GDM1 (cell line): ENCODE measurements around the gene LRRC47.
A peak's percentile ranks its signal among the peaks of the same experiment; 100 is the strongest.

Source experiments
- DNase-seq: peaks from one replicate; lab custom pipeline; 2025; lab: John Stamatoyannopoulos, UW

The LRRC47 gene

DNA sequence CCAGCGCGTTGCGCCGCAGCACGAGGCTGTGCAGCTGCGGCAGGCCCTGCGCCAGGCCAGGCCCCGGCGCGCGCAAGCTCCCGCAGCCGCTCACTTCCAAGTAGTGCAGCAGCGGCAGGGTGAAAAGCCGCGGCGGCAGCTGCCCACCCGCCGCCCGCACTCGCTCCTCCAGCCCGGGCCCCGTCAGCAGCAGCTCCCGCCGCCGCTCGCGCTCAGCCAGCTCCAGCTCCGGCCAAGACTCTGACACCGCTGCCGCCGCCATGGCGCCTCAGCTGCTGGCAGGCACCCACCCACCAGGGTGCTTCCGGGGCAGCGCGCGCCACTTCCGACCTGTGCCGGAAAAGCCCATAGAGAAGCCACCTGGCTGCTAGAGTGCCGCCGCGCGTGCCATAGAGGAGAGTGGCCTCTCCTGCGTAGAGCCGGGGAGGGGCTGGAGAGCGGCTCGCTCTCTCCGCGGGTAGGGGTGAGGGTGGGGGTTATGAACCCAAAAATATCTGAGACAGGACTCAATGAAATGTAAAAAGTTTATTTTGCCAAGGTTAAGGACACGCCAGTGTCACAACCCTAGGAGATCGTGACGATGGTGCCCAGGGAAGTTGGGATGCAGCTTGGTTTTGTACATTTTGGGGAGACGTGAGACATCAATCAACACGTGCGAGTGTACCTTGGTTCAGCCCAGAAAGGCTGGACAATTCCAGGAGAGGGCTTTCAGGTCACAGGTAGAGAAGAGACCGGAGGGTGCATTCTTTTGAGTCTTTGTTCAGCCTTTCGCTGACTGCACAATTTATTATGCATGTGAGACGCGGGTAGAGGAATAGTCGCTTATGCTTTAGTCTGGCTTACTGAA lies at the start of gene LRRC47:
LRRC47 (minus strand) TSS at position 284 of the 847 bp plus-strand sequence; CDS start at position 262, 22 bp downstream.
- DNase-seq = peak; percentile 88

DNA sequence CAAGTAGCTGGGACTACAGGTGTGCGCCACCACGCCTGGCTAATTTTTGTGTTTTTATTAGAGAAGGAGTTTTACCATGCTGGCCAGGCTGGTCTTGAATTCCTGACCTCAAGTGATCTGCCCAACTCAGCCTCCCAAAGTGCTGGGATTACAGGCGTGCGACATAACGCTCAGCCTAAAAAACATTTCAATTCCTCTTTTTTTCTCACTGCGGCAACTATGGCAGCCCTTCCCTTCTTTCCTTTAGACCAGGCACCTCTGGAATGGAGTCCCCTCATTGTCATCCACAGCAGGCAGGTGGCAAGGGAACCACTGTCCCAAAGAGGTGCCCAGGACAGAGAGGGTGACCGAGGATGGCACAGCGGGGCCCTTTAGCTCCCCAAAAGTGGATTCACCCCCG lies 46.6 kb upstream of the LRRC47 start:
- DNase-seq = no peak

DNA sequence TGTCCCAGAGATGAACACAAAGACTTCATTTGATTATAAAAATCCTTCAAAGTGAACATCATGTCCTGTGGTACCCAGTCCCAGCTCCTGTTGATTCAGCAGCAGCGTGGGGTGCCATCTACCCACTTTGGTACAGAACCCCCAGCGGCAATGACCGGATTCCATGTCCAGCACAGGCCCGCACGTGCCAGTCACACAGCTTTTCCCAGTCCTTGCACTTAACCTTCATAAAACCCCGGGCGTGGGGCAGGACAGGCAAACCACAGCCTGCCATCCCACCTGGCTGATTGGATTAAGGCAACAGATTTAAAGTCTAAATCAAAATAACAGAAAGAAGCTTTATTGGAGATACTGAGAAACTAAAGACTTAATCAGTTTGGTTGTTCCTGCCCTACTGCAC lies 45.2 kb upstream of the LRRC47 start:
- DNase-seq = no peak

DNA sequence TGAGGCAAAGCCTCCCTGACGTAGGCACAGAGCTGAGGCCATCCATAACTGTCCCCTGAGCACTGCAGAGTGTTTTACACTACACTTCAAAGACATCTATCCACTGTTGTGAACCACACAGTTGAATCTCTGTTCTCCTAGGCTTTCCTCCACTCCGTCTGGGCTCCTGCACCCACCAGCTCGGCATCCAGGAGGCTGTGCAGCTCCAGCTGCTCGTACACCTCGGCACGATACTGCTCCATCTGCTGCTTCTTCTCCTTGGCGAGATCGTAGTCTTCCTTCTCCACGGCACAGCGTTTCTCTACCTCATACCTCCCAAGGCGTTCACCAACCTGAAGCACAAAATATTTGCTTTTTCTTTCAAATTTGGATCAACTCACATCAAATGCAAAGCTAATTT lies 42.5 kb upstream of the LRRC47 start:
- no peak for DNase-seq

DNA sequence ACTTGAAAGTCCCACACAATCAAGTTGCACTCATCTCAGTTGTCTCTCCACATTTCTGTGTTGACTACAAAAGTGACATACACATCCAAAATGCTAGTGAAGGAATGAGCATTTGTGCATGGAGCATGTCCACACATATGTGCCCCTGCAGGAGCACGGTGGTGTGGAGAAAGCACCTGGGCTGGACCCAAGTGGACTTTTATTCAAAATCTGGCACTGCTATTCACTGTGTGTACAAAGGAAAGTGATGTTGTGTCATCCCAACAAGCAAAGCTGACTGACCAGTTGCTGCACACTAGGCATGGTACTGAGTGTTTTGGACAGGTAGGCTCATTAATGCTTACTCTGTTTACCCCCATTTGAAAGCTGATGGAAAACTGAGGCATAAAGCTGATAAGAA lies 41.4 kb upstream of the LRRC47 start:
- DNase-seq = no peak

DNA sequence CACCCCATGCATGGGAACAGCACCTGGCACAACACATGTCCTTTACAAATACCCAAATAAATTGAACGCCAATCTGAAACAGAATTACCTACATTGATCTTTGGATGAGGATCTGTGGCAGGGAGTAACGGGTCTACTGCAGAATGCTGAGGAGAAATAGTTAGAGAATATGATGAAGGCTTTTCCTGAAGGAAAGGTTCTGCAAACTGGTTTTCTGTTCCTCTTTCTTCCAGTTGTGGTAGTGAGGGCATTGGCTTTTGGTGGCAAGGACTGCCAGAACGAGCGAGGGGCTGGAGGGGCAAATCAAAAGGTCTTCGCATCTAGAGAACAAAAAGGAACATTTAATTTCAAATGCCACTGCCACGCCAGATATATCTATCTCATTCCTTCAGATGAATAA lies 40.9 kb upstream of the LRRC47 start:
- no peak for DNase-seq

DNA sequence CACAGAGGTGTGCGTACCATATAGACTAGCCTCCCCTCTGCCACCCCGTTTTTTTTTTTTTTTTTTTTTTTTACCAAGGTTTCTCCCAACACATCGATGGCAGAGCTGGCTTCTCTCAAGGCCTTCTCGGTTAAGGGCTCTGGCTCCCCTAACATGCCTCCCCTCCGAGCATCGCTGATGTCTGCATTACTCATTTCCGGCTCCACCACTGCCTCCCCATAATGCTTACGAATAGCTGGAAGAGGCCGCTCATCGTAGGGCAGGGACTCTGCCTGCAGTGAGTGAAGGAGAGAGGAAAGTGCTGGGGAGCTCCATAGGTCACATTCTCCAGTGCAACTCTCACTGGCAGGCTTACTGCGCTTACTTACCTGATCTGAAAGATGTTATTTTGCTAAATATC lies 40.1 kb upstream of the LRRC47 start:
- no peak for DNase-seq

DNA sequence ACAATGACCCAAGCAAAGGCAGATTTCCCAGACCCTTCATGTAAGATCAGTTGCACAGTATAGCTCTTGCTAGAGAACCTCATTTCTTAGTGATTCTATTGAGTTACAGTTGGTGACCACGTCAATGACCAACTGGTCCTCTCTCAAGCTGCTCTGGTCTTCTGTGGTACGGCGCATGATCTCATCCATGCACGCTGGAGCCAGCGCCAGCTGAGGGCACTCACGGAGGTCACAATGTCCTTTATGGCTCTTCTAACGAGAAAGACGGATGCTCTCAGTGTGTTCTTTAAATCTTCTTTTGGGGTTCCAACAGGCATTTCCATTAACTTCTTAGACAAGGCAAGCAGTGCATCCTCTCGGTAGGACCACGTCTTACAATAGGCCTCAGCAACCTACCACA lies 38.4 kb upstream of the LRRC47 start:
- DNase-seq = no peak

DNA sequence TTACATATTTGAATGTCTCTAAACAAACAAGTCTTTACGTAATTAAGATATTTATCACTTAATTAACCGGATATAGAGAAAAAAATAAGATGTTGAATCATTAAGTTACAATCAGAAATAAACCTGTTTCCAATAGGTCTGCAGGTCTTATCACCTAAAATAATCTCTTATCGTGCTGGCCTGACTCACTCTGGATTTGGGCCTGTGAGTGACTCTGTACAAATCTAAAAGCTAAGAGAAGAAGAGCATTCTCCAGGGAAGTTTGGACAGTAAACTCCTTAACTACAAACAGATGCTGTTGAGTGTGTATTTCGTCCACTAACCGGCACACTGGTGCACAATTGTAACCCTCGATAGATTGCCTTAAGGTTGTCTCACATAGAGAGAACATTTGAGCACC lies 35.4 kb upstream of the LRRC47 start:
- DNase-seq = no peak

DNA sequence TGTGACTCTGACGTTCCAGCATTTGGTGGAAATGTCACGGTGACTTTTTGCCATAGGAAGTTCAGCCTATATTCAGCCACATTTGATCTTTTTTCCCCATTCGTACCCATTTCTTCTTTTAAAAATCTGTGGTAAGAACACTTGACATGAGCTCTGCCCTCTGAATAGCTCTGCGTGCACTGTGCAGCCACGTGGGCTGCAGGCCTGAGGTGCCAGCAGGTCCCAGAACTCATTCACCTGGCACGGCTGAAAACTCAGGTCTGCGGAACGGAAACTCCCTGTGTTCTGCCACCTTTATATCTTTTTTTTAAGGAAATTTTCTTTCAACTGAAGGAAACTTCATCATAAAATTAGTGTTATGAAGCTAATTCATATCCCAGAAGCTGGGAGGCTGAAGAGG lies 32.1 kb upstream of the LRRC47 start:
- no peak for DNase-seq

DNA sequence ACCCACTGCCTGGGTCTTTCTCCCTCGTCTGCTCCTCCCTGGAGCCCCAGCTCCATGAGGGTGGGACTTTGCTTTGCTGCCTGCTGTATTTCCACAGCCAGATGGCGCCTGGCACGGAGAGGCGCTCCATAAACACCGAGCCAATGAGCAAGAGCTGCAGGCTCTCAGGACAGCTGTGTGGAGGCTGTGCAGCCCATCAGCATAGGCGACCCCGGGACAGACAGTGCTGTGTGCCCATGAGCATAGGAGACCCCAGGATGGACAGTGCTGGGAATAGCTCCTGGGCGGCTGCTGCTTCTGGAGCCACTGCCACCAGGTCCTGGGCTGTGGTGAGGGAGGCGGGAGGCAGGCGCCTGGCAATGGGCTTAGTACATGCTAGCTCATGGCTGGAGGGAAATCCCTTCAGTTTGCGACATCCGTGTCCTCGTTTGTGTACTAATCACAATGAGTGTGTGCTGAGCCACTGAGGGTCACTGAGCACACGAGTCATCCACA lies 31.6 kb upstream of the LRRC47 start:
- no peak for DNase-seq

DNA sequence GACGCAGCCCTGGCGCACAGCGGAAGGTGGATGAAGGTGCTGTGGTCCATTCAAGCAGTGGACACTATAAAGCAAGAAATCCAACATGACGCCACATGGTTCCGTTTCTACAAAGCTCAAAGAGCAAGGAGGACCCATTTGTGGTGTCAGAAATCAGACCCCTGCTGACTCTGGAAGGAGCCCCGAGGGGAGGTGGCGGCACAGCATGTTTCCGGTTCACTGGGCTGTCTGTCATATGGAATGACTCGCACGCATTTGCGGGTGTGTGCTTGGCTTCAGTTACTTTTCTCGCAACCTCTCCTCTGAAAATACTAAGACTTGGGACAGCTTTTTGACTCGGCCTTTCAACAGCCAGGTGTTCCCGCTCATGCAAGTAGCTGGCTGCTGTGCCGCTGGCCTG lies 29.1 kb upstream of the LRRC47 start:
- no peak for DNase-seq

DNA sequence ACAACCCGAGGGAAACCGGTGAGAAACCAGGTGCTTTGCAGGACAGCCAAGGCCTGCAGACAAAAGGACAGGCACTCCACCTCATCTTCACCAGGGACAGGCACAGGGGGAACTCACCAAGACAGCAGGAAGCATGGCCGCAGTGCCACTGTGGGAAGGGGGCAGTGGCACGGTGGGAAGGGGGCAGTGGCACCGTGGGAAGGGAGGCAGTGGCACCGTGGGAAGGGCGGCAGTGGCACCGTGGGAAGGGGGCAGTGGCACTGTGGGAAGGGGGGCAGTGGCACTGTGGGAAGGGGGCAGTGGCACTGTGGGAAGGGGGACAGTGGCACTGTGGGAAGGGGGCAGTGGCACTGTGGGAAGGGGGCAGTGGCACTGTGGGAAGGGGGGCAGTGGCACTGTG lies 28.4 kb upstream of the LRRC47 start:
- no peak for DNase-seq

DNA sequence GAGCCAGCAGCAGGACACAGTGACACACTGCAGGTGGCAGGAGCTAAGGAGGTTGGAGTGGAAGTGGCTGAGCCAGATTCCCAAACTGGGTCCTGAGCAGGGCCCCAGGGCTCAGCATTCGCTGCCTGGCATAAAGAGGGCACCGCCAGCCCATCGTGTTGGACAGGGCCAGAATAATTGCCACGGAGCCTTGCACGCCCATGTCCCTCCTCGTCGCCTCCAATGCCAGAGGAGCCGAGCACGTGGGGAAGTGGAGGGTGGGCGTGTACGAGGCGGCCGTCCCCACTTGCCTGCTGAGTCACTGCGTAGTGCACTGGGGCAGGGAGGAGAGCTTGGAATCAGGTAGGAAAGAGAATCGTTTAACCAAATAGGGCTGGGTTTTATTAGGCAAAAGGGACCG lies 26.1 kb upstream of the LRRC47 start:
- DNase-seq = no peak

DNA sequence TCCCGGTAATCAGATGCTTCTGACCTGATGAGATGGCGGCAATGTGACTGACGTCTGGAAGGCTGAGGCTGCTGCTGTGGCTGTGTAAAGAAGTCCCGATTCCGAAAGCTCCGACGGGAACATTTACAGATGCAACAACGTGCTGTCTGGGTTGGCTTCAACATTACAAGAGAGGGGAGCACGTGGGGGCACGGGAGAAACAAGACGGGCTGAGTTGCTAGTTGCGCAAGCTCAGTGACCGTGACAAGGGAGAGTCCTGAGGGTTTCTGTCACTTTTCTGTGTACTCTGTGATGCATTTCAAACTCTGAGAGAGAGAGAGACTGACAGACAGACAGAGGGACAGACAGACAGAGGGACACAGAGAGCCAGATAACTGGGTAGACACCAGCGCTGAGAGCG lies 25.6 kb upstream of the LRRC47 start:
- DNase-seq = no peak

DNA sequence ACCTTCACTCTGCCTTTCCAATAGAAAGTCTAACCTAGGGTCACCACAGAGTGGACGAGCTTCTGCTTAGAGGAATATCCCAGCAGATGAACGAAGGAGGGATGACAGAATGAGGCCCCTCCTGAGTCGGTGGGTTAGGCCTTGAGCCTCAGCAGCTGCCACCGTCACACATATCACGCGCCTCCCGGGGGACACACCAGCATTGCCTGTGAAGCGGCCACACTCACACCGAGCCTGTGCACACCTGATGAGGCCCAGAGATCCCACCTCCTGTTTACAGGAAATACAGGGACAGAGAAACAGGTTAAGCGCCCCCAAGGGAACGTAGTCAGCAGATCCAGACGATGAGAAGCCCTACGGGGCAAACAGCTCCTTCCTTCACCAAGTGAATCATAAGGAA lies 25.1 kb upstream of the LRRC47 start:
- no peak for DNase-seq

DNA sequence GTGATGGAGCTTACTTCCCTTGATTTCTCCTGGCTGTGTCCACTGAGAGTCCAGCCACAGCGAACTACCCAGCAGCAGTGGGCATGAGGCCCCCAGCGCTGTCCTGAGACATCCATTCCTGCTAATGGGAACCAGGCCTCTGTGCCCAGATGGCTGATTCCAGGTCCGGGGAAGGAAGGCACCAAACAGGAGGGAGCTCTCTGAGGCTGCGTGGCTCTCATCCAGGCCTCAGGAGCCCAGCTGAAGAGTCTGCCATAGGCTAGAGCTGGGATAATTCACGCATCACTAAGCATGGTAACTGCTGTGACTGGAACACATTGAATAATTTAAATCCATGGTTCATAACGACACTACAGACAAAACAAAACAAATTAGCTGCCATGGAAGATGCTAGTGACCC lies 24.7 kb upstream of the LRRC47 start:
- no peak for DNase-seq

DNA sequence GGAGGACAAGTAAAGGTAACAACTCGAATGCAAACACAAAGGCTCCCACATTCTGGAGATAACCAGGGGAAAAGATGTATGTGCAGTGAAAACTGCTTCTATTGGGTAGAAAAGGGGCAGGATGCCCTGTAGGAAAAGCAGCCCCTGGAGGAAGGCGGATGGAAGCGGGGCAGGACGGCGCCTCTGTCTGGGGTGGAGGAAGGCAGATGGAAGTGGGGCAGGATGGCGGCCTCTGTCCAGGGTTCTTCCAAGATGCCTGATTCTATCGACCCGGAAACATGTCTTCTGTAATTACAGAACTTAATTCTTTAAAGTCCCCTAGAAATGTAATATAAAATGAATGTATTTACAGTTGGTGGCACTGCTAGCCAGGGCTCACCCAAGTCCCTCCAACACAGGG lies 24.0 kb upstream of the LRRC47 start:
- no peak for DNase-seq

DNA sequence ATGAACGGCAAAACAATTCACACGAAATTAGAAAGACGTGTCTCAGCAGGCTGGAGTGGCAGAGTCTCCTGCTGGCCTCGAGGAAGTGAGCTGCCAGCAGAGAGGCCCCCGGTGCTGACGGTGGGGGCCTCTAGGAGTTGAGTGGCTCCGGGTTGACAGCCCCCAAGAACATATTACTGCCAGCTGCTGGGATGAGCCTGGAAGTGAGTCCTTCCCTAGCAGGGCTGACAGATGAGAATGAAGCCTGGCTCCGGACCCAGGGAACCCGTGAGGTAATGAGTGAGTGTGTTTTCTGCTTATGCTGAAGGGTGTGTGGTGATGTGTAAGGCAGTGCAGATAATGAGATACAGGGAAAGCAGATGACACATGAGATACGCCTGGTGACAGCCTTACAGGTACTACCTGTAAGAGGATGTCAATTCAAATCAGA lies 23.5 kb upstream of the LRRC47 start:
- no peak for DNase-seq

DNA sequence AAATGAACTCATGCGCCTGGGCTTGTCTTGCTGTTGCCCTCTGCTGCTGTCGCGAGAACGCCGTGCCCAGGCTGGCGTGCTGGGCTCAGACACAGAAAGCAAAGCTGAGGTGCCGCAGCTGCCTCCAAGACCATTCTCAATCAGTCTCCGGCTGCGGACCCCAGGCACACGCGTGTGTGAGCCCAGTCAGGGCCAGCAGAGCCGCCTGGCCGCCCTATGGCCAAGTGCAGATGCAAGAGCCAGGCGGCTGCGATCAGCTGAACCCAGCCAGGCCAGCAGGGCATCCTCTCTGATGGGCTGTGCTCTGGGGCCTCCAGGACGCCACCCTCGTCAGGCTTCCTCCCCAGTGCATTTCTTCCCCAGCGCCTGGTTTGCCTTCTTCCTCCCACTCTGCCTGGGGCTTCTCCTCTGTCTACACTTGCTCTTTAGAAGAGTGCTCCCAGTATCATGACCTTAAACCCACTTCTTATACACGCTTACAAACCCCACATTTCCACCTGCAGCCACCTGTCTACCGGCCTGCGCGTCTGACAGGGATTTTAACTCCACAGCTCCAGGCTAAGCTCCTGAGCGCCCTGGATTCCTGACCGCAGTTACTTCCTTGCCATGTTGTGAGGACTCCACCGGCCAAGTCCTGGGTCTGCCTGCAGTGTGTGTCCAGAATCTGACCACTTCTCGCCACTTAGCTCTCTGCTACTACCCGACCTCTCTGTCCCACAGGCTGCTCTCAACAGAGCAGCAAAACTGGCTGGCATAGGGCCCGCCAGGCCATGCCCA lies 21.7 kb upstream of the LRRC47 start:
- DNase-seq = no peak

DNA sequence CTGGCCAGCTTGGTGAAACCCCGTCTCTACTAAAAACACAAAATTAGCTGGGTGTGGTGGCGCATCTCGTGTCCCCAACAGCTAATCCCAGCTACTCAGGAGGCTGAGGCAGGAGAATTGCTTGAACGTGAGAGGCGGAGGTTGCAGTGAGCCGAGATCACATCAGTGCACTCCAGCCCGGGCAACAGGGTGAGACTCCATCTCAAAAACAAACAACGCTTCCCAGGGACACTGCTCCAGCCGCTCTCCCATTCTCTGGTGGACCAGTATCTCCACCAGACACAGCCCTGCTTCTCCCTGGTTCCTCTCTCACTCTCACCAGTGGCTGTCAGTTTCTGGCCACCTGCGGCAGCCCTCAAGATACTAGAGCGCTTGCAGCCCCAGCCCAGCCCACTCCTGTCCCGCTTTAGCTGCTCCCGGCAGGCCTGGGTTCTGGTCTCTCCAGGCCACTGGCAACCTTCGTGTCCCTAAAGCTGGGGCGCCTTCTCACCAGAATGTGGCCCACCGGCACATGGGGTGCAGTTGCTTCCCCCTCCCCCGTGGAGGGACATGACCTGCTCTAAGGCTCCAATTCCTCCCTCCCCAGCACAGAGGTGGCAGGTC lies 20.9 kb upstream of the LRRC47 start:
- DNase-seq = no peak

DNA sequence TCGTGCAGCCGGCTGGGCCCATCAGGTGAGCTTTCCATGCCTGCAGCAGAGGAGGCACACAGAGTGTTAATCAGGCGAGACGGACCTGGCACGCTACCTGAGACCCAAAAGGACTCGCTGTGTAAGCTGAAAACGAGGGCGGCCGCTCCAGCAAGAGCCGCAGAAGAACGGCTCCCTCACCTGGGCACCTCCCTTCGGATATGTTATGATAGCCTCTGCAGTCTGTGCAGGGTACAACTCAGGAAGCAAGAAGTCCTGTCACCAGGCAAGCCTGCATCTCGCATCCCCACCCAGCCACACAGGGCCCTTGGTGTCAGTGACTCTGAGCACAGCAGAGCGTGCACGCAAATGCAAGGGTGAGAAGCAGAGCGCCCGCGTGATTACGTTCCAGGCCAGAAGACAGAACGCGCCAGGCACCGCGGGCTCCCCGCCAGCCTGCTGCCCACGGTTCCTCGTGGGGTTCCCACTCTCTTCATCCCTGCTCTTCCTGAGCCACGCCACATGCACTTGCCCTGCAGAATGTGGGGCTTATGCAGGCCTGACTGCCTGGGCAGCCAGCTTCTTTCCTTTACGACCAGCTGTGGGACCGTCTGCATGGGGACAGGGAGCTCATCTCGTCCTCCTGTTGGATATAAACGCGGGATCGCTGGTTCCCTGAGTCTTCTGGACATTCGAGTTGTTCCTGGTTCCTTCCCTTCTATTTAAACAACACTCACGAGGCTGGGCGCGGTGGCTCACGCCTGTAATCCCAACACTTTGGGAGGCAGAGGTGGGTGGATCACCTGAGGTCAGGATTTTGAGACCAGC lies 20.2 kb upstream of the LRRC47 start:
- no peak for DNase-seq
